Smooth muscle cell (in vitro differentiated cells): Measurements from ENCODE around the gene HOXB5. TPM values are rescaled to one million over a fixed set of nuclear protein-coding genes. Genes with fewer than 3 reads are reported as not detected.

Experiments used
- DNase-seq: peaks from one replicate; lab custom pipeline; 2025; ENCODE audit not compliant: unreplicated experiment; lab: John Stamatoyannopoulos, UW
- H2AFZ ChIP-seq: fragments of 200-600 bp; sonication (generic); 2 replicates; pipeline ENCODE4 v1.6.0; 2016; ENCODE audit warnings: antibody characterized with exemption, low read depth, mild to moderate bottlenecking
- H3F3A ChIP-seq: fragments of 200-600 bp; sonication (generic); 2 replicates; pipeline ENCODE4 v1.6.0; 2017; ENCODE audit warnings: antibody characterized with exemption, low read depth
- H3K27ac ChIP-seq: fragments of 200-600 bp; sonication (generic); 2 replicates; pipeline ENCODE4 v1.5.1; 2016; ENCODE audit warnings: low read depth, mild to moderate bottlenecking
- H3K27me3 ChIP-seq: fragments of 200-600 bp; sonication (generic); 2 replicates; pipeline ENCODE4 v1.6.1; 2016; ENCODE audit warnings: low read depth, mild to moderate bottlenecking
- H3K36me3 ChIP-seq: fragments of 200-600 bp; sonication (generic); 2 replicates; pipeline ENCODE4 v1.5.1; 2016; ENCODE audit warnings: low read depth
- H3K4me1 ChIP-seq: fragments of 200-600 bp; sonication (generic); 2 replicates; pipeline ENCODE4 v1.5.1; 2016; ENCODE audit warnings: low read depth
- H3K4me2 ChIP-seq: fragments of 200-600 bp; sonication (generic); 2 replicates; pipeline ENCODE4 v1.6.0; 2016; ENCODE audit warnings: mild to moderate bottlenecking
- H3K4me3 ChIP-seq: fragments of 200-600 bp; sonication (generic); 2 replicates; pipeline ENCODE4 v1.5.1; 2016; ENCODE audit warnings: mild to moderate bottlenecking
- H3K79me2 ChIP-seq: fragments of 200-600 bp; sonication (generic); 2 replicates; pipeline ENCODE4 v1.6.0; 2016; ENCODE audit warnings: low read depth, mild to moderate bottlenecking
- H3K9ac ChIP-seq: fragments of 200-600 bp; sonication (generic); 2 replicates; pipeline ENCODE4 v1.6.0; 2016; ENCODE audit warnings: low read depth
- H3K9me3 ChIP-seq: fragments of 200-600 bp; sonication (generic); replicated peaks from 2 replicates; pipeline ENCODE4 v1.5.1; 2016; ENCODE audit warnings: low read depth
- H4K20me1 ChIP-seq: fragments of 200-600 bp; sonication (generic); 2 replicates; pipeline ENCODE4 v1.6.0; 2016; ENCODE audit warnings: low read depth
- WGBS: methylation state at CpG from one replicate; pipeline ENCODE4 v1.1.7; 2016; ENCODE audit warnings: low lambda C conversion rate; 5-methylcytosine and 5-hydroxymethylcytosine counted together
- polyA plus RNA-seq: library from polyadenylated mRNA; unstranded; fragments of >200 nt; fragmentation: Nextera tagmentation; extraction: Ambion mirVana; gene quantifications from 2 replicates; pipeline ENCODE4 v1.2.1, GENCODE V29; 2016
- total RNA-seq: library from RNA; depleted of rRNA; stranded (reverse); fragments of >200 nt; gene quantifications from 2 replicates; pipeline ENCODE4 v1.2.3, GENCODE V29; 2014
- TF ChIP-seq, protein P1 (sequence below): fragments of 200-600 bp; sonication (generic); IDR thresholded peaks from 2 replicates; pipeline ENCODE4 v1.5.1; 2017; ENCODE audit warnings: borderline replicate concordance, mild to moderate bottlenecking, antibody characterized with exemption; ENCODE audit not compliant: insufficient read depth, poor library complexity, severe bottlenecking

Gene HOXB5
- total and polyA plus RNA-seq, 2 experiments from 2014 or later: 0.49 to 1.8 TPM

DNA sequence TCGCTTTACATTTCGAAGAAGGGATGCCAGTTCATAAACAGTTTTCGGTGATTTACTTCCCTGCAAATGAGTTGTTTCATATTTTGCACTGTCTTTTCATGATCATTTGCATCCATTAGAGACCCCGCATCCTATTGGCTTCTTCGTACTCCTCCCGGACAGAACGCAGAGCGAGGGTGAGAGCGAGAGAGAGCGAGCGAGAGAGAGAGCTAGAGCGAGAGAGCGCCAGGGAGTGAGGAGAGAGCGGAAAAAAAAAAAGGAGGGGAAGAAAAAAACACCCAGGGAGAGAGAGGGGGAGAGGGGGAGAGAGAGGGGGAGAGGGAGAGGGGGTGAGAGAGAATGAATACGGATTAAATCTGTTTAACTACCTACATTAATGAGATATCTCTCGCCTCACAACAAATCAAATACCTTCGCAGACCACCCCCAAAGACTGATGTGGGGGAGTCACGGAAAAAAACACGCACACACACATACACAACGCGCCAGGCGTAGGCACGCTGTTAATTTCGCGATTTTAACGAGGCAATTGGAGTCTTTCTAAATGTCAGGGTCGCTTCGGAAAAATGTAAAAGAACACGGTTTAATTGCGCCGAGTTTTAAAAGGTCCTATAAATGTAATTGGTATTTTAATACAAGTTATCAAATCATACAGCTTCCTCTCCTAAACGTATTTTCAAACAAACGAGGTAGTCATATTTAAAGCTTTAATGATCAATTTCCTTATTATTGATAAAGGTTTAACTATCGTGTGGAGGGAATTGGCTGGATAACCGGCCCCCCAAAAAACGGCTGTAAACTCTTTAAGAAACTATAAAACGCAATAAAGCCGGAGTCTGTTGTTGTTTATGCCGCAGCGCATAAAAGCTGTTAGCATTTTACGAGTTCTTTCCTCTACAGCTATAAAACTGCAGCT is 21.7 kb upstream of the HOXB5 start, which contains the start of gene HOXB8:
Gene HOXB8 (minus strand): TSS at position 246 of the 916 bp plus-strand sequence. CDS start 588 bp downstream, outside the sequence.
- Histone ChIP-seq H3K36me3 (no peaks in the 10 kb centered on the region), H3K79me2 (peaks cover 50% of the 10 kb centered on the region), H3K9ac (peak within 1 kb of the TSS; percentile 61), H3F3A (peaks cover 8% of the 10 kb centered on the region), H3K4me1 (peaks cover 16% of the 10 kb centered on the region), H2AFZ (no peak within 1 kb of the TSS), H3K27me3 (peaks cover 63% of the 10 kb centered on the region), H3K27ac (peak within 1 kb of the TSS; percentile 79), H4K20me1 (peaks cover 32% of the 10 kb centered on the region), H3K4me3 (peak within 1 kb of the TSS; percentile 69), H3K4me2 (peak within 1 kb of the TSS; percentile 98), H3K9me3 (no peaks in the 10 kb centered on the region)
- 3% methylated on average over 41 of the region's 41 CpGs for WGBS
- TF ChIP-seq, protein P1, sequence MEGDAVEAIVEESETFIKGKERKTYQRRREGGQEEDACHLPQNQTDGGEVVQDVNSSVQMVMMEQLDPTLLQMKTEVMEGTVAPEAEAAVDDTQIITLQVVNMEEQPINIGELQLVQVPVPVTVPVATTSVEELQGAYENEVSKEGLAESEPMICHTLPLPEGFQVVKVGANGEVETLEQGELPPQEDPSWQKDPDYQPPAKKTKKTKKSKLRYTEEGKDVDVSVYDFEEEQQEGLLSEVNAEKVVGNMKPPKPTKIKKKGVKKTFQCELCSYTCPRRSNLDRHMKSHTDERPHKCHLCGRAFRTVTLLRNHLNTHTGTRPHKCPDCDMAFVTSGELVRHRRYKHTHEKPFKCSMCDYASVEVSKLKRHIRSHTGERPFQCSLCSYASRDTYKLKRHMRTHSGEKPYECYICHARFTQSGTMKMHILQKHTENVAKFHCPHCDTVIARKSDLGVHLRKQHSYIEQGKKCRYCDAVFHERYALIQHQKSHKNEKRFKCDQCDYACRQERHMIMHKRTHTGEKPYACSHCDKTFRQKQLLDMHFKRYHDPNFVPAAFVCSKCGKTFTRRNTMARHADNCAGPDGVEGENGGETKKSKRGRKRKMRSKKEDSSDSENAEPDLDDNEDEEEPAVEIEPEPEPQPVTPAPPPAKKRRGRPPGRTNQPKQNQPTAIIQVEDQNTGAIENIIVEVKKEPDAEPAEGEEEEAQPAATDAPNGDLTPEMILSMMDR: no peak
- DNase-seq: no peak

DNA sequence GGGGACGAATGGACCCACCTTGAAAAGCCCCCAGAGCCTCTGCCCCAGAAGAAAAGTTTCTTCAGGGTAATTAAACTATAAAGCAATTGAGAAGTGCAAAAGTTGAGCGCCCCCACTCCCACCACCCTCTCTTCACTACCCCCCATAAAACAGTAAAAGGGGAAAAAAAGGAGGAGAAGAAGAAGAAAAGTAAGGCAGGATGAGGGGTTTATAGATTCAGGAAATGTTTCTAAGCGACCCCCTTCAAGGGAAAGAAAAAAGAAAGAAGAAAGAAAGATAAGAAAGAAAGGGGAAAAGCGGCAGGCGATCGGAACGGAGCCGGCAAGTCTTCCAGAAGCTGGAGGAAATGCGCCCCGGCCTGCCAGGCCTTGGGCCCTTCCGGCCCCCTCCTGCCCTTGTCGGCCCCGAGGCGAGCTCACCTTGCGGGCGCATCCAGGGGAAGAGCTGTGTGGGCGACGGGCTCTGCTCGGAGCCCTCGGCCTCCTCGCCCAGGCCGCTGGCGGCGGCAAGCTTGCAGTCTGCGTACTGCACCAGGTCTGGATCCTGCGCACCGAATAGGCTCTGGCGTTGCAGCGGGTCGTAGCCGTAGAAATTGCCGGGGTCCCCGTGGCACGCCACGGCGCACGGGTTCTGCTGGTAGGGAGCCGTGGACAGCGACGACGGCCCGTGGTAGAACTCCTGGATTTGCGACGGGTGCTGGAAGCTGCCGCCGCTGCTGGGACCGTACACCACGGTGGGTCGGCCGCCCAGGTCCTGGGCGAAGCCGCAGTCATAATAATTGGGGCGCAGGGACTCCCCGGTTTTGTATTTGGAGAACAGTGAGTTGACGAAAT is 20.5 kb upstream of the HOXB5 start:
- no peak overlapping the region for H2AFZ ChIP-seq
- peaks cover 50% of the 10 kb centered on the region for H3K27me3 ChIP-seq
- peak overlapping the region; percentile 61 for H3K9ac ChIP-seq
- H3K4me3 ChIP-seq: peak overlapping the region; percentile 69
- H4K20me1 ChIP-seq: peaks cover 26% of the 10 kb centered on the region
- peaks cover 13% of the 10 kb centered on the region for H3F3A ChIP-seq
- H3K79me2 ChIP-seq: peaks cover 62% of the 10 kb centered on the region
- H3K36me3 ChIP-seq: no peaks in the 10 kb centered on the region
- TF ChIP-seq, protein P1: no peak
- H3K27ac ChIP-seq: peak overlapping the region; percentile 79
- peak overlapping the region; percentile 98 for H3K4me2 ChIP-seq
- H3K4me1 ChIP-seq: peaks cover 7% of the 10 kb centered on the region
- no peak for DNase-seq
- H3K9me3 ChIP-seq: no peaks in the 10 kb centered on the region
- WGBS: under 1% methylated on average over 55 of the region's 55 CpGs

DNA sequence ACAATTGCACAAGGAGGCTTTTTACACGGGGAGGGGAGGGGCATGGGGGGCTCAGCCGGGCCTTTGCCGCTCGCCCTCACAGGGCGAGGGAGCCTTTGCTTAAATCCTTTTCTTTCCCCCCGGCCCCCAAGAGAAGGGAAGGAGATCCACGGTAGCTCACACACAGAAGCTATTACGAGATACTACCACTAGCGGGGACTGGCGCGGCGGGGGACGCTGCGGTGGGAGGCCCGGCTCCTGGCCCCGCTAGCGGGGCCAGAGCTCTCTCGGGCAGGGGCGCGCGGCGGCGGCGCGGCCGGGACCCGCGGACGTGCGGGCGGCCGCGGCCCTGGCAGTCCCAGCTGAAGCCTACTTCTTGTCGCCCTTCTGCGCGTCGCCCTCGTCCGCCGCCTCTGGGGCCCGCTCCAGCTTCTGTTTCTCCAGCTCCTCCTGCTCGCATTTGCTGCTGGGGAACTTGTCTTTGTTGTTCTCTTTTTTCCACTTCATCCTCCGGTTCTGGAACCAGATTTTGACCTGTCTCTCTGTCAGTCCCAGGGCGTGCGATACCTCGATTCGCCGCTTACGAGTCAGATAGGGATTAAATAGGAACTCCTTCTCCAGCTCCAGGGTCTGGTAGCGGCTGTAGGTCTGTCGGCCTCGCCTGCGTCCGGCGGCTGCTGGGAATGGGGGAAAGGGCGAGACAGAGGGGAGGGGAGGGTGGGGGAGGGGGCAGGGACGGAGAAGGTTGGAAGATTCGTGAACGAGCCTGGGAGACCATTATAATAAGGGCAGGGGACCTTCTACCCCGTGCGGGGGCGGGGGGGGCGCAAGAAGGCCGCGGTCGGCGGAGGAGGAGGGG is 19.5 kb upstream of the HOXB5 start:
- no peaks in the 10 kb centered on the region for H3K36me3 ChIP-seq
- peak overlapping the region; percentile 69 for H3K4me3 ChIP-seq
- H3K9ac ChIP-seq: peak overlapping the region; percentile 61
- under 1% methylated on average over 42 of the region's 67 CpGs for WGBS
- peaks cover 7% of the 10 kb centered on the region for H3K4me1 ChIP-seq
- peak overlapping the region; percentile 64 for H2AFZ ChIP-seq
- H3F3A ChIP-seq: peaks cover 13% of the 10 kb centered on the region
- peaks cover 65% of the 10 kb centered on the region for H3K79me2 ChIP-seq
- H3K27me3 ChIP-seq: peaks cover 42% of the 10 kb centered on the region
- peak; percentile 19 for DNase-seq
- TF ChIP-seq, protein P1: peak; percentile 7
- H3K4me2 ChIP-seq: peak overlapping the region; percentile 98
- no peaks in the 10 kb centered on the region for H3K9me3 ChIP-seq
- peaks cover 23% of the 10 kb centered on the region for H4K20me1 ChIP-seq
- H3K27ac ChIP-seq: peak overlapping the region; percentile 79
